H1 (cell line): ENCODE data around the gene KHDRBS1. TPM values are rescaled to one million over a fixed set of nuclear protein-coding genes. Genes with fewer than 3 reads are reported as not detected.
"Not testable (repeated sequence)": the region's sequence is repeated elsewhere in the genome, so short reads cannot be mapped to it uniquely, and the experiment has no call there.

Experiments
- CTCF ChIA-PET: fragments of 300-600 bp; sonication (Branson Sonifier 250); formaldehyde crosslinking; loops from one replicate; lab custom pipeline; 2021; ENCODE audit not compliant: partially characterized antibody; lab: Charles Lee
- POLR2A ChIA-PET: fragments of 300-600 bp; sonication (Branson Sonifier 250); formaldehyde crosslinking; loops from one replicate; lab custom pipeline; 2021; ENCODE audit warnings: inconsistent platforms; ENCODE audit not compliant: partially characterized antibody; lab: Charles Lee
- DNase-seq, 2 experiments: peaks; one replicate each; pipeline versions ENCODE4 v3.0.0 to v3.0.0-alpha.2; 2010 to 2022; ENCODE audit warnings: low spot score in 2 of 2, low read depth in 1 of 2, mixed read lengths in 1 of 2
- FAIRE-seq: peaks from 2 replicates; lab custom pipeline; 2011; peaks lifted over from hg19 to GRCh38; lab: Jason Lieb, UNC
- H2AFZ ChIP-seq: 2 replicates; pipeline ENCODE4 v1.8.1; 2012; ENCODE audit warnings: low read length, inconsistent platforms
- H2AK5ac ChIP-seq: 2 replicates; pipeline ENCODE4 v1.6.1; 2013; ENCODE audit warnings: low read depth, low read length
- H2BK120ac ChIP-seq: replicated peaks from 2 replicates; pipeline ENCODE3; 2013; ENCODE audit warnings: low read depth, low read length, inconsistent platforms
- H2BK12ac ChIP-seq: 2 replicates; pipeline ENCODE4 v1.6.1; 2013; ENCODE audit warnings: low read depth, low read length
- H2BK15ac ChIP-seq: 2 replicates; pipeline ENCODE4 v1.6.1; 2013; ENCODE audit warnings: low read length
- H2BK20ac ChIP-seq: 2 replicates; pipeline ENCODE4 v1.6.1; 2013; ENCODE audit warnings: low read length
- H2BK5ac ChIP-seq: 2 replicates; pipeline ENCODE4 v1.6.1; 2013; ENCODE audit warnings: low read depth, low read length
- H3K14ac ChIP-seq: 2 replicates; pipeline ENCODE4 v1.6.1; 2013; ENCODE audit warnings: inconsistent platforms; ENCODE audit not compliant: insufficient read length
- H3K18ac ChIP-seq: 2 replicates; pipeline ENCODE4 v1.6.1; 2013; ENCODE audit warnings: low read length; ENCODE audit errors: extremely low read depth
- H3K23ac ChIP-seq: 2 replicates; pipeline ENCODE4 v1.6.1; 2013; ENCODE audit warnings: inconsistent platforms; ENCODE audit not compliant: insufficient read length
- H3K23me2 ChIP-seq: 2 replicates; pipeline ENCODE4 v1.6.1; 2013; ENCODE audit warnings: low read depth, low read length
- H3K27ac ChIP-seq: 2 replicates; pipeline ENCODE4 v1.6.1; 2011; ENCODE audit warnings: low read depth, low read length, inconsistent platforms
- H3K27me3 ChIP-seq, 4 experiments: replicated peaks in 1 of 4; 1 replicate in 1 of 4; 2 replicates in 3 of 4; pipeline versions ENCODE4 v1.6.1 to v1.8.1; 2011 to 2013; ENCODE audit warnings: low read length in 3 of 4, mild to moderate bottlenecking in 3 of 4, inconsistent platforms in 2 of 4, mixed read lengths in 2 of 4, moderate library complexity in 1 of 4; ENCODE audit not compliant: control insufficient read depth in 3 of 4, insufficient read depth in 3 of 4; ENCODE audit errors: extremely low read depth in 1 of 4
- H3K36me3 ChIP-seq, 4 experiments: 2 replicates each; pipeline versions ENCODE4 v1.6.1 to v1.8.1; 2011 to 2013; ENCODE audit warnings: mild to moderate bottlenecking in 4 of 4, low read length in 3 of 4, moderate library complexity in 2 of 4, control low read depth in 1 of 4, inconsistent platforms in 1 of 4; ENCODE audit not compliant: insufficient read depth in 4 of 4, control insufficient read depth in 2 of 4
- H3K4ac ChIP-seq: replicated peaks from 2 replicates; pipeline ENCODE3; 2013; ENCODE audit warnings: low read length, low read depth, mixed read lengths, inconsistent platforms; ENCODE audit not compliant: insufficient read length
- H3K4me1 ChIP-seq, 4 experiments: replicated peaks in 1 of 4; 1 replicate in 1 of 4; 2 replicates in 3 of 4; pipeline versions ENCODE4 v1.6.1 to v1.8.1; 2011 to 2013; ENCODE audit warnings: low read length in 3 of 4, inconsistent platforms in 2 of 4, mixed read lengths in 1 of 4; ENCODE audit not compliant: insufficient read depth in 4 of 4, control insufficient read depth in 3 of 4
- H3K4me2 ChIP-seq, 2 experiments: 2 replicates each; pipeline versions ENCODE4 v1.6.1 to v1.8.1; 2011 to 2013; ENCODE audit warnings: low read depth in 2 of 2, low read length in 2 of 2, control low read depth in 1 of 2, inconsistent platforms in 1 of 2, mild to moderate bottlenecking in 1 of 2; ENCODE audit not compliant: insufficient read depth in 1 of 2
- H3K4me3 ChIP-seq, 4 experiments: fragments of 200-600, 300-600 bp in 1 of 4; sonication (generic), shearing (Covaris generic), sonication (Bioruptor Twin) in 1 of 4; 2 replicates each; pipeline versions ENCODE4 v1.5.1 to v1.8.1; 2011 to 2016; ENCODE audit warnings: low read length in 4 of 4, low read depth in 3 of 4, control low read depth in 2 of 4, inconsistent platforms in 2 of 4, mild to moderate bottlenecking in 2 of 4, mixed read lengths in 1 of 4, moderate library complexity in 1 of 4; ENCODE audit not compliant: insufficient read depth in 2 of 4; ENCODE audit errors: extremely low read depth in 1 of 4
- H3K56ac ChIP-seq: replicated peaks from 2 replicates; pipeline ENCODE3; 2013; ENCODE audit warnings: low read depth, mild to moderate bottlenecking, mixed read lengths, low read length, inconsistent platforms; ENCODE audit not compliant: insufficient read length
- H3K79me1 ChIP-seq: 2 replicates; pipeline ENCODE4 v1.6.1; 2013; ENCODE audit warnings: low read depth, low read length, control low read depth
- H3K79me2 ChIP-seq, 2 experiments: 2 replicates each; pipeline versions ENCODE4 v1.6.1 to v1.8.1; 2012 to 2013; ENCODE audit warnings: low read length in 2 of 2, mild to moderate bottlenecking in 2 of 2, inconsistent platforms in 1 of 2; ENCODE audit not compliant: insufficient read depth in 2 of 2, control insufficient read depth in 1 of 2
- H3K9ac ChIP-seq, 4 experiments: replicated peaks in 1 of 4; 1 replicate in 1 of 4; 2 replicates in 3 of 4; pipeline versions ENCODE4 v1.6.1 to v1.8.1; 2011 to 2013; ENCODE audit warnings: low read depth in 3 of 4, low read length in 3 of 4, control low read depth in 2 of 4, mild to moderate bottlenecking in 2 of 4, moderate library complexity in 2 of 4, inconsistent platforms in 1 of 4; ENCODE audit errors: extremely low read depth in 1 of 4
- H3K9me3 ChIP-seq, 2 experiments: 2 replicates each; pipeline versions ENCODE4 v1.6.1 to v1.8.1; 2012 to 2013; ENCODE audit warnings: mild to moderate bottlenecking in 2 of 2, moderate library complexity in 2 of 2, control low read depth in 1 of 2, inconsistent platforms in 1 of 2, low read depth in 1 of 2, low read length in 1 of 2, mixed read lengths in 1 of 2; ENCODE audit not compliant: insufficient read depth in 2 of 2
- H4K20me1 ChIP-seq, 2 experiments: replicated peaks in 1 of 2; 2 replicates each; pipeline versions ENCODE3 to v1.8.1; 2011 to 2013; ENCODE audit warnings: inconsistent platforms in 2 of 2, low read length in 2 of 2, mild to moderate bottlenecking in 1 of 2; ENCODE audit not compliant: insufficient read depth in 2 of 2, control insufficient read depth in 1 of 2
- H4K5ac ChIP-seq: 2 replicates; pipeline ENCODE4 v1.6.1; 2013; ENCODE audit warnings: low read length, low read depth, mixed read lengths, inconsistent platforms; ENCODE audit not compliant: insufficient read length
- H4K8ac ChIP-seq: 2 replicates; pipeline ENCODE4 v1.8.0; 2013; ENCODE audit warnings: mild to moderate bottlenecking, moderate library complexity, low read length, inconsistent platforms; ENCODE audit not compliant: insufficient read depth; ENCODE audit errors: extremely low read depth
- H4K91ac ChIP-seq: replicated peaks from 2 replicates; pipeline ENCODE3; 2013; ENCODE audit warnings: low read length, mixed read lengths, inconsistent platforms; ENCODE audit not compliant: insufficient read length
- WGBS, 2 experiments: shearing (Covaris generic) in 1 of 2; methylation state at CpG; one replicate each; pipeline versions ENCODE4 v1.1.6 to v1.1.7; 2013 to 2015; ENCODE audit warnings: low lambda C conversion rate in 2 of 2, mixed read lengths in 2 of 2, inconsistent platforms in 1 of 2, low coverage in 1 of 2, missing lambda C conversion rate in 1 of 2; ENCODE audit not compliant: insufficient replicate concordance in 2 of 2, insufficient coverage in 1 of 2, insufficient read length in 1 of 2; ENCODE audit errors: extremely low coverage in 1 of 2, missing lambda C conversion rate in 1 of 2; 5-methylcytosine and 5-hydroxymethylcytosine counted together
- polyA plus RNA-seq, 7 experiments: library from polyadenylated mRNA; depleted of rRNA in 3 of 7; stranded (reverse) in 5 of 7; unstranded in 2 of 7; fragments of >200 nt in 5 of 7; fragments of 200-250 nt in 2 of 7; gene quantifications; 1 replicate in 5 of 7; 2 replicates in 1 of 7; 4 replicates in 1 of 7; pipeline versions ENCODE4 v1.2.1 to v1.2.3, GENCODE V29; 2011 to 2013; ENCODE audit warnings: missing spikeins in 2 of 7, mixed read lengths in 2 of 7
- total RNA-seq: library from RNA; stranded (reverse); fragmentation: NEBNext Ultra II Directional; extraction: Animal tissue kit (Norgen Biotek cat#: 25700); gene quantifications from 2 replicates; pipeline ENCODE4 v1.2.1, GENCODE V29; 2021

The KHDRBS1 gene
- total and polyA plus RNA-seq, 2 of the 8 experiments (the other 6 are each of a cell fraction or from before 2014, with no cell fraction given): 53.8 to 284 TPM

GRCh38 chr1:32086381-32086780 lies 72.7 kb downstream of the KHDRBS1 start:
- FAIRE-seq, H3K23me2 ChIP-seq, H3K56ac ChIP-seq, H3K79me2 ChIP-seq, H2BK15ac ChIP-seq, H4K5ac ChIP-seq, H3K18ac ChIP-seq, H3K27ac ChIP-seq, H2BK12ac ChIP-seq, H3K4ac ChIP-seq, H4K8ac ChIP-seq, CTCF ChIA-PET, H3K4me2 ChIP-seq, H2BK120ac ChIP-seq, H4K20me1 ChIP-seq, H3K9ac ChIP-seq, H3K9me3 ChIP-seq, H3K4me3 ChIP-seq, H2AFZ ChIP-seq, H3K14ac ChIP-seq, H2BK20ac ChIP-seq, H3K27me3 ChIP-seq, H2BK5ac ChIP-seq, H2AK5ac ChIP-seq, H4K91ac ChIP-seq, H3K79me1 ChIP-seq, H3K4me1 ChIP-seq, DNase-seq, H3K23ac ChIP-seq: not testable (repeated sequence)
- 85% methylated on average over 2 of the region's 2 CpGs; no CpG with 5 or more reads in 1 of the 2 experiments for WGBS, 2 experiments
- H3K36me3 ChIP-seq: peaks cover 0 to 18% (median 3%) of the 10 kb centered on the region in 4 experiments; a peak in 3 of 8 replicates
- POLR2A ChIA-PET: interaction anchor here (1.0 to 5.6 kb wide), 5 partner anchors 10 to 34 kb away, joined by 3 to 35 read pairs (median 4); partner anchors contain the start of genes KPNA6 and TMEM39B
